Measurements from ENCODE around the gene C22orf15.

- TF ChIP-seq CTCF (IDR thresholded peaks at IDR 0.05) = no peak
- TF ChIP-seq POLR2A (IDR thresholded peaks at IDR 0.05) = no peak
- no peak for TF ChIP-seq POLR2AphosphoS5 (IDR thresholded peaks at IDR 0.05; ENCODE audit: insufficient read depth in 1 of 2, low read depth in 1 of 2)
Measured at GRCh38 chr22:23760056-23760455, 2.7 kb upstream of the C22orf15 start.

Data from vagina (tissue), 2 donors.